HS-5 (cell line): ENCODE measurements around the gene TNP2.

ENCODE experiments used
- DNase-seq: peaks from one replicate; pipeline ENCODE4 v3.0.0-alpha.2; 2012; ENCODE audit warnings: low read depth

Gene TNP2

DNA sequence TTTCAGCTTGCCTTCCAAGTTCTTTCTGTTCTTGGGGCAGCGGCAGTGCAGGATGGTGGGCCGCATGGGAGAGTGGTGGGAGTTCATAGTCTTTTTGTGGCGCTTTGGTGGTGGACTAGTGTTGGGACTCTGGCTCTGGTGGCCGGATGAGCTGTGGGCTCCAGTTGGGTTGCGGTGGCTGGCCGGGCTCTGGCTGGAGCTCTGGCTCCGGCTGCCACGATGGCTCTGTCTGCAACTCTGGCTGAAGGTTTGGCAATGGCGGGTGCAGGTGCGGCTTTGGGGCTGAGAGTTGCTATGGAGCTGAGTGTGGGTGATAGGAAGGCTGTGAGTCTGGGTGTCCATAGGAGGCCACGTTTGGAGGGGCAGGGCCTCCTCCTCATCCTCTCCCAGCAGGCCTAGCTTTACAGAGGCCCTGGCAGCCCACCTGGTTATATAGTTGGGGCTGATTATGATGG, at the start of gene TNP2:
Gene TNP2, minus strand, starts transcription at position 405 of the 455 bp plus-strand sequence. Its CDS starts 63 bp downstream, at position 342.
- DNase-seq: no peak

DNA sequence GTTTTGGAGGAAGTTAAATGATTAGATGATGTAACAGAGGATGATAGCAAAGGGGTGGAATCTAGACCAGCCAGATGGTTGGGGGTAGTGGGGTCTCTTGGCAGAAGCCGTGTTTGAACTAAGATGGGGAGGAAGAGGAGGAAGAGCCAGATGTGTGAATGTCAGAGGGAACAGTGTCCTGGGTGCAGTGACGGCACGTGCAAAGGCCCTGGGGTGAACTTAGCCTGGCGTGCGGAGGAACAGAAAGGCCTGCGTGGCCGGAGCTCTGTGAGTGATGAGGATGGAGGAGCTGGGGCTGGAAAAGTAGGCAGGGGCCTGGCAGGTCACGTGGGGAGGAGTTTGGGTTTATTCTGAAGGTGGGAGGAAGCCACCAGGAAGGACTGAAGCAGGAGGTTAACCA, 49.7 kb upstream of the TNP2 start:
- DNase-seq: no peak

DNA sequence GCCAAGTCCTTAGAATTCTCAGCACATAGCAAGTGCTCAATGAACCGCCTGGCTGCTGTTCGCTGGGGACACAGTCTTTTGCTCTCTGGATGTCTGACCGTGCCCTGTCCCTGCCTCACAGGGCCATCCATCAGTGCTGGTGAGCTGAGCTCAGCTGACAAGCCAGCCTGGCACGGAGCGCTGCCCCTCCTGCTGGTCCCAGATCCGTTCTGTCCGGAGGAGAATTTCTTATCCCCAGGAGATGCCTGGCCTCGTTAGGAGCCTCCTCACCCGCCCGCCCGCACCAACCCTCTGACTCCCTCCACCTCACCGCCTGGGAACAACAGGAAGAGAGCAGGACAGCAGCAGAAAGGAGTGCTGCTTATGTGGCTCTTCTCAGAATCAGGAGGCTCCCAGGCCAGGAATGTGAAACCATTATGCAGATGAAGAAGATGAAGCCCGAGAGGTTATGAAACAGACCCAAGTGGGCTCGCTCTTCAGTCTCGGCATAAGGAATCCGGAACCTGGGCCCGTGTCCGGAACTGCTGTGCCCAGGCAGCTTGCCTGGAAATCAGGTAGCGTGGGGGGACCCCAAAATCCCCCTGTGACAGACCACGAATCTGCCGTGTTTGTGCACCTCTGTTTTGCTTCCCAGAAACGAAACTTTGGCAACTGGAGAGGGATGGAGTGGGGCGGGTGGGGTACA, 47.3 kb upstream of the TNP2 start:
- no peak for DNase-seq

DNA sequence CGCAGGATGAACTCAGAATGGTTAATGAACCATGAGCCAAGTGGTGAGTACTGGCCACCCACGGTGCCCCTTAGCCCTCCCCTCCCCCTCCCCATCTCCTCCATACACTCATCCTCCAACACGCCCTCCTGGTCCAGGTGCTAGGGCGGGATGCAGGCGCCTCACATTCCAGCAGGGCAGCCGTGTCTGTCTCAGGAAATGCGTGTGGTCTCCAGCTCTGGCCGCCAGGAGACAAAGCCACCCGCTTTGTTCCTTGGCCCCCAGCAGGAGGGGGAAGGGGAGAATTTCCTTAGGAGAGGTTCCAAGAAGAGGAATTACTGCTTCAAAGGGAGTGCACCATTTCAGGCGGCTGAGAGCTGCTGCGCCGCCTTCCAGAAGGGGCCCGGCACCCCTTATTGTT, 46.4 kb upstream of the TNP2 start:
- no peak for DNase-seq

DNA sequence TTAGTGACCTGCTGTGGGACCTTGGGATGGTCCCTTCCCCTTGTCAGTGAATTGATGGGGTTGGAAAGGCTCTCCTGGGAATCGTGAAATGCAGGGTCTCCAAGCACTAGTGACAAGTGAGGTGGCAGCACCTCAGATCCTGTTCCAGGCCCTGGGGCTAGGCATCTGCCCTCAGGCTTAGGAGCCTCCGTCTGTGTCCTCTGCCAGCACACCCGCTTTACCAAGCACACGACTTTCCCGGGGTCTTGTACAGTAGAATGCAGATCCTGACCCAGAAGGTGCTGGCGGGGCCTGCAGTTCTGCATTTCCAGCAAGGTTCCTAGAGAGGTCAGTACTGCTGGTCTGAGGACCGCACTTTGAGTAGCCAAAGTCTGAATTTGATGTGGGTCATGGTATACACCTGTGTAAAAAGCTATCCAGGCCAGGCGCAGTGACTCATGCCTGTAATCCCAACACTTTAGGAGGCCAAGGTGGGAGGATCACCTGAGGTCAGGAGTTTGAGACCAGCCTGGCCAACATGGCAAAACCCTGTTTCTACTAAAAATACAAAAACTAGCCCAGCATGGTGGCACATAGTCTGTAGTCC, 45.3 kb upstream of the TNP2 start:
- no peak for DNase-seq

DNA sequence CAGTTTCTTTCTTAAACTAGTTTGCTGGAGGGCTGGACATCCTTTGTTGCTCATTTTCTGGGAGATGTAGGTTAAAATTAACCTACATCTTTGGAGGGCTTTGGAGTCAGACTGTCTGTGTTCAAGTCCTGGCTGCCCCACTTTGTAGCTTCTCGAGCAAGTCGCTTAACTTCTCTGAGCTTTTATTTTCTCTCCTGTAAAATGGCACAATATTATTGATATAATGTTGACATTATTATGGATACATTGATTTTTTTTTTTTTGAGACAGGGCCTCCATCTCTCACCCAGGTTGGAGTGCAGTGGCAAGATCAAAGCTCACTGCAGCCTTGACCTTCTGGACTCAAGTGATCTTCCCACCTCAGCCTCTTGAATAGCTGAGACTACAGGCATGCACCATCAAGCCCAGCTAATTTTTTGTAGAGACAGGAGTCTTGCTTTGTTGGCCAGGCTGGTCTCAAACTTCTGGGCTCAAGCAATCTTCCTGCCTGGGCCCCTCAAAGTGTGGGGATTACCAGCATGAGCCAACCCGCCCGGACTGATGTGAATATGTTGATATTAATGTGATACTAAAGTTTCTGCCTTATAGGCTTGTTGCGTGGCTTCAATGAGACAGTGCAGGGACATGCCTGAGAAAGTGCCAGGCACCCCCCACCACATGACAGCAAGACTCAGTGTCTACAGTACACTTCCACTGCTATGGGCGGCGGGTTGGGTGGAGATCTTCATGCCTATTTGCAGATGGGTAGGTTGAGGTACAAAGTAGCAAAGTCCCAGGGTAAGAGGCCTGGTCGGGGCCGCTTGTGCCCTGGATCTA, 44.6 kb upstream of the TNP2 start:
- DNase-seq: no peak

DNA sequence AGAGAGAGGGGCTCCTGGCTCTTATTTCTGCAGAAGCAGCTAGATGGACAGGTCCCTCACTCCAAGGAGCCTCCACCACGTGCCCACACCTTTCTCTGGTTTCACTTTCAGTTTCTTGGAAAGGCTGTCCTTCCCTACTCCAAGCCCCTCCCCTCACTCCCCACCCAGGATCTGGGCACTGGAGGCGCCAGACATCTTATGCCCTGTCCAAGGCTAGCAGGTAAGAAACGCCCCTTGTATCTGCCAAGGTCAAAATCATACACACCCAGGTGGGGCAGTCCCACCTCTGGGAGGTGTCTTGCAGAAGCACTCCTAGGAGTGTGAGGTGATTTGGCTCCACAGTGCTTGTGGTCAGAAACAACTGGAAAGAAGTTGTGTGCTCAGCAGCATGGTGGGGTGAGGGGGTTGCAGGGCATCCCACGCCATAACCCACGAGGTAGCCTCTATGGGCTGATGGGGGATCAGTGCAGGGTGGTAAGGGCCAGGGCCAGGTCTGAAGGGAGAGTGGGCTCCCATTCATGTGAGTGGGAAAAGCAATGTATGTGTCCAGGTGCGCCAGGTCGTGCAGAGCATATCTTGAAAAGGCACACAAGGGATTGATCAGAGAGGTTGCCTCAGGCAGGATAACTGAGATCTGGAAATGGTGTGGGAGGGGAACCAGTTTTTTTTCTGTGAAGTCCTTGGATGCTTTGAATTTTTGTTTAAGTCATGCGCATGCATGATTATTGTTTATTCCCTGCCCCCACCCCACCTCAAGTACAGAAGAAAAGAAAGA, 43.8 kb upstream of the TNP2 start:
- DNase-seq: no peak

DNA sequence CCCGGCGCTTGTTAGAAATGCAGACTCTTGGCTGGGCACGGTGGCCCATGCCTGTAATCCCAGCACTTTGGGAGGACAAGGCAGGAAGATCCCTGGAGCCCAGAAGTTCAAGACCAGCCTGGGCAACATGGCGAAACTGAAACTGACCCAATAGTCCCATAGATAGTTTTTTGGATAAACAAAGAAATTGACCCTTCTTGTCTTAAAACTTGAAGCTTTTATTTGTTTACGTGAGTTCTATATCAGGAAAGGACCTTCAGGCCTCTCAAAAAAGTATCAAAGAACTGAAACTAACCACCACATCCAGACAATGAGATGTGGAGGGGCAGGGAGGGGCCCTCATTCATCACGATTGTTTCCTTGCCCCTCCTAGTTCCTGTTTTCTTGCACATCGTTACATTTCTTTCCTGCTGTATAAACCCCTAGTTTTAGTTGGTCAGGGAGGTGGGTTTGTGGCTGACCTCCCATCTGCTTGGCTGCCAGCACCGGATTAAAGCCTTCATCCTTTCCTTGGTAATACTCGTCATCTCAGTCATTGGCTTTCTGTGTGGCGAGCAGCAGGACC, 42.0 kb upstream of the TNP2 start:
- no peak for DNase-seq

DNA sequence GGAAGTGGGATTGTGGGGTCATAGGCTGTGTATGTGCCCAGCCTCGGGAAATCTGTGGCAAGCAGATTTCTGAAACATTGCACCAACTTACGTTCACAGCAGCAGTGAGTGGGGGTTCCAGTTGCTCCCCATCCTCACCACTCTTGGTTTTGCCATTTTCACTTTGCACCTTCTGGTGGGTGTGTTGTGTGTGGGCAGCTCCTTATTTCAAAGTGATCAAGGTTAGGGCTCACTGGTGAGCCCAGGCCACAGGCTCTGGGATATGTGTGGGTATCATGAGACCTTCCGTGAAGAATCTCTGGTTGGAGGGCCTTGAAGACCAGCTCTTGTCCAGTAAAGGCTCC, 41.5 kb upstream of the TNP2 start:
- no peak for DNase-seq

DNA sequence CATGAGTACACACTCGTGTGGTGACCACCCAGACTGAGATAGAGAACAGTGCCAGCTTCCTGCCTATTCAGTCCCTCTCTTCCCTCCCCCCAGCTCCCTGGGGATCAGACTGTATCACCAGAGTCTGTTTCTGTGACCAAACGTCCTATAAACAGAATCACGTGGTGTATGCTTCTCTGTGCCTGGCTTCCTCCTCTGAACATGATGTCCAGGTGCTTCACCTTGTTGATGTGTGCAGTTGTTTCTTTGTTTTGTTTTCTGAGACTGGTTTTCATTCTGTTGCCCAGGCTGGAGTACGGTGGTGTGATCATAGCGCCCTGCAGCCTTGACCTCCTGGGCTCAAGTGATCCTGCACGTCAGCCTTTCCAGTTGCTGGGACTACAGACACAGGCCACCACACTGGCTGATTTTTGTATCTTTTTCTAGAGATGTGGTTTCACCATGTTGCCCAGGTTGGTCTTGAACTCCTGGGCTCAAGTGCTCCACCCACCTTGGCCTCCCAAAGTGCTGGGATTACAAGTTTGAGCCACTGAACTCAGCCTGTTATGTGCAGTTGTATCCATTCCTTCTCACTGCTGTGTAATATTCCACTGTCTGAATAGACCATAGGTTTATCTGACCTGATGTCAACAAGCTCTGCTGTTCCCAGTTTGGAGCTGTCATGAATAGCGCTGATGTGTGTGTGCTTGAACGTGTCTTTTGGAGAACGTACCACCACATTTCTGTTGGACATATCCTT, 40.9 kb upstream of the TNP2 start:
- DNase-seq: no peak

DNA sequence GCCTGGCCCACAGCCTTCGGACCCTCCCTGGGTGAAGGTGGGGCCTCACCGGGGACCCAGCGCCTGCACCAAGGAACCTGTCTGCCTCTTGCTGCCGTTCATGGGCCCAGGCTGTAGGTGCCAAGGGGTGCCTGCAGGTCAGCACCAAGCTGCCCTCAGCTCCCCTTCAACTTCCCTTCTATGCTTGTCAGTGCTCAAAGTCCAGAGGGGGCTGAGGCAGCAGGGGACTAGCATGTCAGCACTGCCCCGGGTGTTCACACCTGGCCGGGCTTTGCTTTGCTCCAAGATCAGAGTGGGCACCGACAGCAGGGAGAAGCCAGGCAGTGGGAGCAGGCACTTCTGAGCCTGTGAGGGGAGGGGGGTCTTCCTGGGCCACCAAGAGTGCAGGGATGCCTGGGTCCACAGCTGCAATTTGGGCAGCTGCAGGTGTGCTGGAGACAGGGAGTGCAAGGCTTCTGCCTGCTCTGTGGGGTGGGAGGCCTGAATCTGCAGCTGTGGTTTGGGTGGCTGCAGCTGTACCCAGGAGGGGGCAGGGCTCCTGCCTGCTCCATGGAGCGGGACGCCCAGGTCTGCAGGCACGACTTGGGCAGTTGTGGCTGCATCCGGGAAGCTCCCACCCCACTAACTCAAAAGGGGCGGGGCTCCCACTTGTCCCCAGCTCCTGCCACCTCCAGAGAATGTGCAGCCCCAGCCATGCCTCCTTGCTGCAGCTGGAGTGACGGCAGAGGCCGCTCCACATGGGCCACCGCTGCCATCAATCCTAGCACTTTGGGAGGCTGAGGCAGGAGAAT, 39.6 kb upstream of the TNP2 start:
- no peak for DNase-seq

DNA sequence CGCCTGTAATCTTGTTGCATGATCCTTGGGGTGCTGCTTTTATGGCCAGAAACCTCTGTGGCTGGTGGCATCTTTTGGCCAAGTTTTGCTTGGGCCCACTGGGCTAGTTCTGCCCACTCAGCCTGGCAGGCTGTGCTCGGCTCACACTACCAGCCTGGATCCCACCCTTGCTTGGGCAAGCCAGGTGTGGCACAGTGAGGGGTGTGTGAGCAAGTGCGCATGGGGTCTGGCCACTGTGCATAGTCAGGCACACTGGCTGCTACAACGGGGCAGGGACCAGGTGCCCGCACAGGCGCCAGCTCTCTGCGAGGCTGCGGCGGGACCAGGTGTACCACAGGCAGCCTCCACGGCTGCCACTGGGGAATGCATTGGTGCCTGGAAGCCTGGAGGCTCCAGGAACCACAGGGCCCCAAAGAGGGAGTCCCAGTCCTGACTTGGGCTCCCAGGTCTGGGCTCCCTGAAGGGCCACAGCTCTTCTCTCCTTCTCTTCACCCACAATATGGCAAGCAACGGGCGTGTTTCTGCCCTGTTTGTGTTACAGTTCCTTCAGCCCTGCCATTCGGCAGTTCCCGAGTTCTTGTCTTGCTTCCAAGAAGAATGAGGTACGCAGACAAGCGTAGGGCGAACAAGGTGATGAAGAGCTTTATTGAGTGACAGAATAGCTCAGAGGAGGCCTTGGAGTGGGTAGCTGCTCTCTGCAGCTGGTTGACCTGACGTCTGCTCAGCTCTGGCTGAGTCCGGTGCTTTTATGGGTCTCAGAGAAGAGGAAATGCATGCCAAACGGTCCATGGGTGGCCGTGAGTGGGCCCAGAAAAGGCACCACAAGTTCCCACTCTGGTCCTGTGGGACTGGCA, 38.7 kb upstream of the TNP2 start:
- DNase-seq: no peak

DNA sequence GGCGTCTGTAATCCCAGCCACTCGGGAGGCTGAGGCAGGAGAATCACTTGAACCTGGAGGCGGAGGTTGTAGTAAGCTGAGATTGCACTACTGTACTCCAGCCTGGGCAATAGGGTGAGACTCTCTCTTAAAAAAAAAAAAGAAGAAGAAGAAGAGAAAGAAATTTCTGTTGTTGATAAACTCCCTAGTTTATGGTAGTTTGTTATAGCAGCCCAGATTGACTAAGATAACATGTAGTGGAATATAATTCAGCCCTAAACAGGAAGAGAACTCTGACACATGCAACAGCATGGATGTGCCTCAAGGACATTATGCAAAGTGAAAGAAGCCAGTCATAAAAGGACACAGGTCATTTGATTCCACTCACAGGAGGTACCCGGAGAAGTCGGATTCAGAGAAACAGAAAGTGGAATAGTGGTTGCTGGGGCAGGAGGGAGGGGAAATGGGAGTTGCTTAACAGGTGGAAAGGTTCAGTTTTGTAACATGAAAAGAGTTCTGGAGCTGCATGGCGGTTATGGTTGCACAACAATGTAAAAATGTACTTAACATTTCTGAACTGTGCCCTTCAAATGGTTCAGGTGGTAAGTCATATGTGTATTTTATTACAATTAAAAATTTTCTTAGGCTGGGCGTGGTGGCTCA, 38.0 kb upstream of the TNP2 start:
- no peak for DNase-seq

DNA sequence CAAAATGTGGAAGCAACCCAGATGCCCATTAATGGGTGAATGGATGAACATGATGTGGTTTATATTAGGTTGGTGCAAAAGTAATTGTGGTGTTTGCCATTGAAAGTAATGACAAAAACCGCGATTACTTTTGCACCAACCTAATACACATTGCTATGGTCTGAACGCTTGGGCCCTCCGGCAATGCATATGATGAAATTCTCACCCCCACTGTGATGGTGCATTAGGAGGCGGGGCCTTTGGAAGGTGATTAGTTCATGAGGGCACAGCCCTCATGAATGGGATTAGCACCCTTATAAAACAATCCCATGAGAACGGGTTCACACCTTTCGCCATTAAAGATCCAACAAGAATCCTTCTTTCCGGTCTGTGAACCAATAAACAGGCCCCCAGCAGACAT, 37.3 kb upstream of the TNP2 start:
- DNase-seq: no peak

DNA sequence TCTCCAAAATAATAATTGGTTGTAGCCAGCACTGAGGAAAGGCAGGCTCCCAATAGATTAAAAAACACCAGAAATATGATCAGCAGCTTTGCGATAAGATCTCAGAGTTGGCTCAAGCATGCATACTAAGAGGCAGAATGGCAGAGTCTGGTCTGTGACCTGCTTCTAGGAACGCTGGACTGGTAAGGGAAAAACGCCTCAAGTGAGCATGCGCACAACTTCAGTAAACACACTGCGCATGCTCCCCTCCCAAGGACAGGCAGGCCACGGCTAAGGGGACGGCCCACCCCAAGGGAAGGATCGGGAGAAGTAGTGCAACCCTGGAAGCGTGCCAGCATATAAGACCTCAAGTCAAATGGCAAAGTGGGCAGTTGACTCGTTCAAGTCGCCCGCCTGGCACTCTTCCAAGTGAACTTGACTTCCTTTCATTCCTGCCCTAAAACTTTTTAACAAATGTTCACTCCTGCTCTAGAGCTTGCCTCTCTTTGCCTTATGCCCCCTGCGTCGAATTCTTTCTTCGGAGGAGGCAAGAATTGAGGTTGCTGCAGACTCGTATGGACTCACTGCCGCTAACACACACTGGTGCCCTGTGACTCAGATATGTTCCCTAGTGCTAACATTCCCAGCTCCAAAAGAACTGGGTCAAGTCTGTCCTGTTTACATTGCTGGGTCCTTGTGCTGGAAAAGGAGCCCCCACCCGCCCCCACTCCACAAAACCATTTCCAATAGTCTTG, 34.4 kb upstream of the TNP2 start:
- no peak for DNase-seq

DNA sequence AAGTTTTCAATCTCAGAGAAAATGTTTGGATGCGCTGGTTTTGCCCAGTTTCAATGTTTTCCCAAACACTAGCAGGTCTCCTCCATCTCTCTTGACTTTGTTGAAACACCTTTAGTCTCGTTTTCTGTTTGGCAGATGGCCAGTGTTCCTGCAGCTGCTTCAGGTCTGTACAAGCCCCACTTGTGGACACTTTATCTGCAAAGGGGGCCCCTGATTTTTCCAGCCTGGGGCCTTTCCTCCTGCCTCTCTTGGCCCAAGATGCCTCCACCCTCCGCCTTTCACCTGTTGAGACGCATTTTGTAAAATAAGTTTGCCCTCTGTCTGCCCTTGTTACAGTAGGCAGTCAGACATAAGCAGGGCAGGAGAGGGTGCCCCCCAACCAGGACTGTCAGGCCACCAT, 33.9 kb upstream of the TNP2 start:
- no peak for DNase-seq

DNA sequence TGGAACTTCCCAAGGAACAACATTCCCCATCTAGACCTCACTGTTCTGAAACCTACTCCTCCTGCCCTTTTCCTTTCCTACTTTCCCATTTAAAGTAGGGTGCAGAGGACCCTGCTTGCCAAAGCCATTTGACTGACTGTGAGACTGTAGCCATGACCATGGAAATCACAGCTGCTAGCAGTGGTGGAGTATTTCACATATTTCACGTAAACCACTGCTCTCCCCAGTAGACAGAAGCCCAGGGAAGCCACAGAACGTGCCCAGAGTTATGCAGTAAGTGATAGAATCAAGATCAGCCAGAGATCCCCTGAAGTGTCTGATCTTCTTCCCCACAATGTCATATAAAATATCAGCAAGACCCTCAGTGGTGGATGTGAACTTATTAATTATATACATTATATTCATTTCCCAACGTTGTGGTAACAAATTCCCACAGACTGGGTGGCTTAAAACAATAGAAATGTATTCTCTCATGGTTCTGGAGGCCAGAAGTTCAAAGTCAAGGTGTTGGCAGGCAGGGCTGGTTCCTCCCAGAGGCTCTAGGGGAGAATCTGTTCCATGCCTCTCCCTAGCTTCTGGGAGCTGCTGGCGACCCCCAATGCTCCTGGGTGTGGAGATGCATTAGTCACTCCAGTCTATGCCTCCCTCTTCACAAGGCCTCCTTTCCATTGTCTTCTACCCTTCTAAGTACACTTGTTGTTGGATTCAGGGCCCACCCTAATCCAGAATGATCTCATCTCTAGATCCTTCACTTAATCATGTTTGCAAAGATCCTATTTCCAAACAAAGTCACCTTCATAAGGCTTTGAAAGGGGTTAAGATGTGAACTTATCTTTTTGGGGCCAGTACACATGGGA, 32.7 kb upstream of the TNP2 start:
- DNase-seq: no peak

DNA sequence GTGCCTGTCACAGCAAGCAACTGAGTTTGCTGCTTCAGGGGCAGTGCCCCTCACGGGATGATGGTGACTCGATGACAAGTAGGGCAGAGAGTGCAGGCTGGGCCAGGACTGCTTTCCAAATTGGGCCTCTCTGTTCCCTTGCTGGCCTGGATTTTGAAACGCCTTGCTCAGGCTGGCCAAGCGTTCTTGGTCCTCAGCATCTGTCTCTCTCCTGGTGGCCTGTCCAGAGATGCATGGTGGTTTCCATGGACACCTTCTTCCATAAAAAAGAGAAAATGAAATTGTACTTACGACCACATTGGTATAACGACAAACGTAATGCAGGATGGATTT, 31.4 kb upstream of the TNP2 start:
- DNase-seq: no peak
